GM12878 (cell line): ENCODE measurements around the gene BAHD1. TPM values are rescaled to one million over a fixed set of nuclear protein-coding genes. Genes with fewer than 3 reads are reported as not detected.
A peak's percentile ranks its signal among the peaks of the same experiment; 100 is the strongest.

Source experiments
- BMI1 ChIP-seq: fragments of 450-650 bp; IDR thresholded peaks from 2 replicates; pipeline ENCODE4 v1.6.1; 2016; ENCODE audit warnings: mild to moderate bottlenecking, moderate library complexity, borderline replicate concordance
- CHD4 ChIP-seq: fragments of 200-600 bp; sonication (generic); IDR thresholded peaks from 2 replicates; pipeline ENCODE4 v1.6.1; 2016; ENCODE audit warnings: mild to moderate bottlenecking
- DPF2 ChIP-seq: fragments of 450-650 bp; IDR thresholded peaks from 2 replicates; pipeline ENCODE4 v1.6.1; 2017; ENCODE audit warnings: mild to moderate bottlenecking
- EGR1 ChIP-seq, 2 experiments: IDR thresholded peaks; 1 replicate in 1 of 2; 2 replicates in 1 of 2; pipeline ENCODE4 v1.6.1; 2011 to 2012; ENCODE audit warnings: low read depth in 2 of 2, low read length in 2 of 2, borderline replicate concordance in 1 of 2, mild to moderate bottlenecking in 1 of 2, moderate library complexity in 1 of 2
- GABPA ChIP-seq: IDR thresholded peaks from 2 replicates; pipeline ENCODE4 v1.6.1; 2014; ENCODE audit warnings: antibody characterized with exemption, low read depth, mild to moderate bottlenecking, inconsistent platforms
- GATAD2B ChIP-seq: fragments of 450-650 bp; conservative IDR thresholded peaks from 2 replicates; pipeline ENCODE4 v1.6.1; 2017; ENCODE audit warnings: low read depth, mild to moderate bottlenecking, moderate library complexity
- IRF4 ChIP-seq: IDR thresholded peaks from 2 replicates; pipeline ENCODE4 v1.6.1; 2011; ENCODE audit warnings: low read depth, low read length
- MTA2 ChIP-seq: fragments of 450-650 bp; IDR thresholded peaks from 2 replicates; pipeline ENCODE4 v1.6.1; 2016; ENCODE audit warnings: low read depth, mild to moderate bottlenecking, moderate library complexity
- POLR2A ChIP-seq: IDR thresholded peaks from 2 replicates; pipeline ENCODE4 v1.6.1; 2011; ENCODE audit warnings: low read depth, mild to moderate bottlenecking, low read length
- RAD21 ChIP-seq: IDR thresholded peaks from 2 replicates; pipeline ENCODE4 v1.6.1; 2011; ENCODE audit warnings: mild to moderate bottlenecking, low read depth, low read length, moderate library complexity; ENCODE audit not compliant: insufficient read depth
- RB1 ChIP-seq: fragments of 450-650 bp; formaldehyde crosslinking; IDR thresholded peaks from 2 replicates; pipeline ENCODE4 v1.6.1; 2017; ENCODE audit warnings: mild to moderate bottlenecking, borderline replicate concordance
- RFX5 ChIP-seq: IDR thresholded peaks from 2 replicates; pipeline ENCODE4 v1.6.1; 2011; ENCODE audit warnings: low read depth, low read length, improper control_type of control experiment
- TCF12 ChIP-seq: IDR thresholded peaks from 2 replicates; pipeline ENCODE4 v1.6.1; 2011; ENCODE audit warnings: low read depth, mild to moderate bottlenecking, low read length
- polyA plus RNA-seq, 11 experiments: library from polyadenylated mRNA; depleted of rRNA in 4 of 11; unstranded in 6 of 11; stranded (reverse) in 5 of 11; fragments of >200 nt; fragmentation: Nextera tagmentation in 4 of 11; fragmentation: Illumina TruSeq in 1 of 11; extraction: Ambion mirVana in 4 of 11; extraction: Trizol in 1 of 11; gene quantifications; 1 replicate in 1 of 11; 2 replicates in 10 of 11; pipeline versions ENCODE4 v1.2.1 to v1.2.3, GENCODE V29; 2011 to 2016; ENCODE audit warnings: inconsistent platforms in 2 of 11, missing spikeins in 2 of 11, low read depth in 1 of 11
- total RNA-seq, 4 experiments: library from RNA; depleted of rRNA in 3 of 4; stranded (reverse); fragments of >200 nt in 3 of 4; fragmentation: Illumina TruSeq in 1 of 4; extraction: Trizol in 1 of 4; gene quantifications; 2 replicates each; pipeline versions ENCODE4 v1.2.1 to v1.2.3, GENCODE V29; 2013 to 2021
- TF ChIP-seq, protein P1 (sequence below): IDR thresholded peaks from 2 replicates; pipeline ENCODE4 v1.6.1; 2012; ENCODE audit warnings: low read depth, low read length, improper control_type of control experiment
- TF ChIP-seq, protein P2 (sequence below): fragments of 450-650 bp; IDR thresholded peaks from 2 replicates; pipeline ENCODE4 v1.6.1; 2017; ENCODE audit warnings: mild to moderate bottlenecking, moderate library complexity
- TF ChIP-seq, protein P3 (sequence below), 3 experiments: IDR thresholded peaks in 2 of 3; conservative IDR thresholded peaks in 1 of 3; 2 replicates each; pipeline ENCODE4 v1.5.1; 2011; ENCODE audit warnings: low read depth in 3 of 3, low read length in 3 of 3, mild to moderate bottlenecking in 3 of 3, control low read depth in 2 of 3, moderate library complexity in 2 of 3, inconsistent platforms in 1 of 3, mixed read lengths in 1 of 3; ENCODE audit not compliant: control insufficient read depth in 2 of 3, insufficient read depth in 1 of 3; ENCODE audit errors: extremely low read depth in 1 of 3
- TF ChIP-seq, protein P4 (sequence below): fragments of 450-650 bp; IDR thresholded peaks from 2 replicates; pipeline ENCODE4 v1.6.1; 2016; ENCODE audit warnings: mild to moderate bottlenecking
- TF ChIP-seq, protein P5 (sequence below): IDR thresholded peaks from 2 replicates; pipeline ENCODE4 v1.6.1; 2012; ENCODE audit warnings: low read depth, low read length, improper control_type of control experiment
- TF ChIP-seq, protein P6 (sequence below): fragments of 450-650 bp; IDR thresholded peaks from 2 replicates; pipeline ENCODE4 v1.6.1; 2016; ENCODE audit warnings: mild to moderate bottlenecking

Gene BAHD1
- total and polyA plus RNA-seq, 10 of the 15 experiments (the other 5 are each of a cell fraction or from before 2014, with no cell fraction given) = 0.21 to 21.8 (median 5.8) TPM

DNA sequence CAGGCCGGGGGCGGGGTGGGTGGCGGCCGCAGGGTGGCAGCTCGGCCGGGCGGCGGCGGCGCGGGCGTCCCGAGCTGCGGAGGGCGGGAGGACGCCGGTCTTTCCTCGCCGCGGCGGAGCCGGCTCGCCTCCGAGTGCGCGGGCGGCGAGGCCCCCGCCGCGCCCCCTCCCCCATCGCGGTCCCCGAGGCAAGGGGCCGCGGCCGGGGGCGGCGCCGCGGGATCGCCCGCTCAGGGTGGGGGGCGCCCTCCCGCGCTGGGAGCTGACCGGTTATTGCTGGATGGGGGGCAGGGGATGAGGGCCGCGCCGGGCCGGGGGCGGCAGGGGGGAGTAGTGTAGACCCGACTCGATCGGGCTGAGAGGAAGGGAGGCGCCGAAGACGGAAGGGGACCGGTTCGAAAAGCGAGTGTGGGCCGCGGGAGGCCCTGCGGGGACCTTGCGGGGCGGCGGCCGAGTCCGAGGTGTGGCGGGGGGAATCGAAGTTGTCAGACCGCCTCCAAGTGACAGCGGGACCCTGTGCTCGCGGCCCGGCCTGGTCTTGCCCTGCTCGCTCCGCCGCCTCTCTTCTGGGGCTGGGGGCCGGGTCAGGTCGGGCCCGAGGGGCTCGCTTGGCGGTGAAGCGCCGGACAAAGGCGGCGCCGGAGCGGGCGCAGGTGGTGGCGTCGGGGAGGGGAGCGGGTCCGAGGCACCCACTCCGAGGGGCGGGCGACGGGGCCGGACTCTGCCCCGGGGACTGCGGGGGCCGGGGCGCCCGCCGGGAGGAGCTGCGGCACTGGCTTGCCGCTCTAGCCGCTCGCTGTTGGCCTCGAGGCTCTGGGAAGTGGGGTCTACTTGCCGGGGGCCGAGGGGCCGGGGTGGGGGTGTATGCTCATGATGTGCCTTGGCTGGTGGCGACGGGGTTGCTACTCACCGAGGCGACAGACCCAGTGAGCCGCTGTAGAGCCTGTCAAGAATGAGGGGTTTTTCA lies 1.1 kb downstream of the BAHD1 start (continued):
- peak in 1 of 2 experiments; percentile 58; a peak in 2 of 3 replicates for TF ChIP-seq EGR1 (IDR thresholded peaks at IDR 0.05; ENCODE audit: borderline replicate concordance in 1 of 2, low read depth in 2 of 2, low read length in 2 of 2)
- no peak for TF ChIP-seq CHD4
- no peak for TF ChIP-seq TCF12
- no peak for TF ChIP-seq RB1
- no peak for TF ChIP-seq MTA2
- TF ChIP-seq, protein P1, sequence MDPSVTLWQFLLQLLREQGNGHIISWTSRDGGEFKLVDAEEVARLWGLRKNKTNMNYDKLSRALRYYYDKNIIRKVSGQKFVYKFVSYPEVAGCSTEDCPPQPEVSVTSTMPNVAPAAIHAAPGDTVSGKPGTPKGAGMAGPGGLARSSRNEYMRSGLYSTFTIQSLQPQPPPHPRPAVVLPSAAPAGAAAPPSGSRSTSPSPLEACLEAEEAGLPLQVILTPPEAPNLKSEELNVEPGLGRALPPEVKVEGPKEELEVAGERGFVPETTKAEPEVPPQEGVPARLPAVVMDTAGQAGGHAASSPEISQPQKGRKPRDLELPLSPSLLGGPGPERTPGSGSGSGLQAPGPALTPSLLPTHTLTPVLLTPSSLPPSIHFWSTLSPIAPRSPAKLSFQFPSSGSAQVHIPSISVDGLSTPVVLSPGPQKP = no peak
- TF ChIP-seq BMI1 = no peak
- TF ChIP-seq, protein P2, sequence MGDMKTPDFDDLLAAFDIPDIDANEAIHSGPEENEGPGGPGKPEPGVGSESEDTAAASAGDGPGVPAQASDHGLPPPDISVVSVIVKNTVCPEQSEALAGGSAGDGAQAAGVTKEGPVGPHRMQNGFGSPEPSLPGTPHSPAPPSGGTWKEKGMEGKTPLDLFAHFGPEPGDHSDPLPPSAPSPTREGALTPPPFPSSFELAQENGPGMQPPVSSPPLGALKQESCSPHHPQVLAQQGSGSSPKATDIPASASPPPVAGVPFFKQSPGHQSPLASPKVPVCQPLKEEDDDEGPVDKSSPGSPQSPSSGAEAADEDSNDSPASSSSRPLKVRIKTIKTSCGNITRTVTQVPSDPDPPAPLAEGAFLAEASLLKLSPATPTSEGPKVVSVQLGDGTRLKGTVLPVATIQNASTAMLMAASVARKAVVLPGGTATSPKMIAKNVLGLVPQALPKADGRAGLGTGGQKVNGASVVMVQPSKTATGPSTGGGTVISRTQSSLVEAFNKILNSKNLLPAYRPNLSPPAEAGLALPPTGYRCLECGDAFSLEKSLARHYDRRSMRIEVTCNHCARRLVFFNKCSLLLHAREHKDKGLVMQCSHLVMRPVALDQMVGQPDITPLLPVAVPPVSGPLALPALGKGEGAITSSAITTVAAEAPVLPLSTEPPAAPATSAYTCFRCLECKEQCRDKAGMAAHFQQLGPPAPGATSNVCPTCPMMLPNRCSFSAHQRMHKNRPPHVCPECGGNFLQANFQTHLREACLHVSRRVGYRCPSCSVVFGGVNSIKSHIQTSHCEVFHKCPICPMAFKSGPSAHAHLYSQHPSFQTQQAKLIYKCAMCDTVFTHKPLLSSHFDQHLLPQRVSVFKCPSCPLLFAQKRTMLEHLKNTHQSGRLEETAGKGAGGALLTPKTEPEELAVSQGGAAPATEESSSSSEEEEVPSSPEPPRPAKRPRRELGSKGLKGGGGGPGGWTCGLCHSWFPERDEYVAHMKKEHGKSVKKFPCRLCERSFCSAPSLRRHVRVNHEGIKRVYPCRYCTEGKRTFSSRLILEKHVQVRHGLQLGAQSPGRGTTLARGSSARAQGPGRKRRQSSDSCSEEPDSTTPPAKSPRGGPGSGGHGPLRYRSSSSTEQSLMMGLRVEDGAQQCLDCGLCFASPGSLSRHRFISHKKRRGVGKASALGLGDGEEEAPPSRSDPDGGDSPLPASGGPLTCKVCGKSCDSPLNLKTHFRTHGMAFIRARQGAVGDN = 0 out of 2 replicates have a peak, but pooled peaks have one; percentile 25
- TF ChIP-seq, protein P3, sequence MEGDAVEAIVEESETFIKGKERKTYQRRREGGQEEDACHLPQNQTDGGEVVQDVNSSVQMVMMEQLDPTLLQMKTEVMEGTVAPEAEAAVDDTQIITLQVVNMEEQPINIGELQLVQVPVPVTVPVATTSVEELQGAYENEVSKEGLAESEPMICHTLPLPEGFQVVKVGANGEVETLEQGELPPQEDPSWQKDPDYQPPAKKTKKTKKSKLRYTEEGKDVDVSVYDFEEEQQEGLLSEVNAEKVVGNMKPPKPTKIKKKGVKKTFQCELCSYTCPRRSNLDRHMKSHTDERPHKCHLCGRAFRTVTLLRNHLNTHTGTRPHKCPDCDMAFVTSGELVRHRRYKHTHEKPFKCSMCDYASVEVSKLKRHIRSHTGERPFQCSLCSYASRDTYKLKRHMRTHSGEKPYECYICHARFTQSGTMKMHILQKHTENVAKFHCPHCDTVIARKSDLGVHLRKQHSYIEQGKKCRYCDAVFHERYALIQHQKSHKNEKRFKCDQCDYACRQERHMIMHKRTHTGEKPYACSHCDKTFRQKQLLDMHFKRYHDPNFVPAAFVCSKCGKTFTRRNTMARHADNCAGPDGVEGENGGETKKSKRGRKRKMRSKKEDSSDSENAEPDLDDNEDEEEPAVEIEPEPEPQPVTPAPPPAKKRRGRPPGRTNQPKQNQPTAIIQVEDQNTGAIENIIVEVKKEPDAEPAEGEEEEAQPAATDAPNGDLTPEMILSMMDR (IDR thresholded peaks at IDR 0.05 in 2 of 3, conservative IDR thresholded peaks at IDR 0.05 in 1 of 3; ENCODE audit: control insufficient read depth in 2 of 3, extremely low read depth in 1 of 3, insufficient read depth in 1 of 3, low read depth in 3 of 3, low read length in 3 of 3) = peak in 2 of 3 experiments; percentile 24 to 48; a peak in 3 of 6 replicates
- TF ChIP-seq, protein P4, sequence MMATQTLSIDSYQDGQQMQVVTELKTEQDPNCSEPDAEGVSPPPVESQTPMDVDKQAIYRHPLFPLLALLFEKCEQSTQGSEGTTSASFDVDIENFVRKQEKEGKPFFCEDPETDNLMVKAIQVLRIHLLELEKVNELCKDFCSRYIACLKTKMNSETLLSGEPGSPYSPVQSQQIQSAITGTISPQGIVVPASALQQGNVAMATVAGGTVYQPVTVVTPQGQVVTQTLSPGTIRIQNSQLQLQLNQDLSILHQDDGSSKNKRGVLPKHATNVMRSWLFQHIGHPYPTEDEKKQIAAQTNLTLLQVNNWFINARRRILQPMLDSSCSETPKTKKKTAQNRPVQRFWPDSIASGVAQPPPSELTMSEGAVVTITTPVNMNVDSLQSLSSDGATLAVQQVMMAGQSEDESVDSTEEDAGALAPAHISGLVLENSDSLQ = no peak
- TF ChIP-seq RAD21 = peak; percentile 27; the same call in 1 of the 2 replicates
- TF ChIP-seq RFX5 = no peak
- 0 out of 2 replicates have a peak, but pooled peaks have one; percentile 3 for TF ChIP-seq DPF2
- TF ChIP-seq GABPA = no peak
- TF ChIP-seq IRF4 = no peak
- no peak for TF ChIP-seq POLR2A
- TF ChIP-seq, protein P5, sequence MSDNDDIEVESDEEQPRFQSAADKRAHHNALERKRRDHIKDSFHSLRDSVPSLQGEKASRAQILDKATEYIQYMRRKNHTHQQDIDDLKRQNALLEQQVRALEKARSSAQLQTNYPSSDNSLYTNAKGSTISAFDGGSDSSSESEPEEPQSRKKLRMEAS = no peak
- TF ChIP-seq, protein P6, sequence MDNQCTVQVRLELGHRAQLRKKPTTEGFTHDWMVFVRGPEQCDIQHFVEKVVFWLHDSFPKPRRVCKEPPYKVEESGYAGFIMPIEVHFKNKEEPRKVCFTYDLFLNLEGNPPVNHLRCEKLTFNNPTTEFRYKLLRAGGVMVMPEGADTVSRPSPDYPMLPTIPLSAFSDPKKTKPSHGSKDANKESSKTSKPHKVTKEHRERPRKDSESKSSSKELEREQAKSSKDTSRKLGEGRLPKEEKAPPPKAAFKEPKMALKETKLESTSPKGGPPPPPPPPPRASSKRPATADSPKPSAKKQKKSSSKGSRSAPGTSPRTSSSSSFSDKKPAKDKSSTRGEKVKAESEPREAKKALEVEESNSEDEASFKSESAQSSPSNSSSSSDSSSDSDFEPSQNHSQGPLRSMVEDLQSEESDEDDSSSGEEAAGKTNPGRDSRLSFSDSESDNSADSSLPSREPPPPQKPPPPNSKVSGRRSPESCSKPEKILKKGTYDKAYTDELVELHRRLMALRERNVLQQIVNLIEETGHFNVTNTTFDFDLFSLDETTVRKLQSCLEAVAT = no peak
- TF ChIP-seq GATAD2B = 0 out of 2 replicates have a peak, but pooled peaks have one; percentile 21
